ENCODE data around the gene SYT13.

DNA sequence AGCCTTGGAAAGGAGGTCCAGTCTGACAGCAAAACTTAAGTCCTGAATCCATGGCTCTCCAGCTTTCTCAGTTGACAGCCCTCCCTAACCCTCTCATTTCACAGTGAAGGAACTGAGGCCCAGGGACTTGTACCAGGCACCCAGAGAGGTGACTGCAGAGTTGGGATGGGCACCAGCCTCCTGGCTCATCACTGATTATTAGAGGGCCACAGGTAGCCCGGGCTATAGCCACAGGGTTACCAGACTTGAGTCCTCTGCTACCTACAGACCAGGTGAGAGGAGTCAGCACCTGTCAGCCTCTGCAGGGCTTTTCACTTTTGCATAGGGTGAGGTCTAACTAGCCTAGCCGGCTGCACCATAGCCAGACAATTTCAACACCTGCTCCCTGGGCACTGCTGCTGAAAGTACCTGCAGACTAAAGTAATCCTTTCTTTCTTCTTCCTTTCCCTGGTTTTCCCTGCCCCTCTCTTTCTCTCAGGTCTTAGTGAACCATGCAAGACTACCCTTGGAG, 37.6 kb downstream of the SYT13 start:
- TF ChIP-seq, protein P1, sequence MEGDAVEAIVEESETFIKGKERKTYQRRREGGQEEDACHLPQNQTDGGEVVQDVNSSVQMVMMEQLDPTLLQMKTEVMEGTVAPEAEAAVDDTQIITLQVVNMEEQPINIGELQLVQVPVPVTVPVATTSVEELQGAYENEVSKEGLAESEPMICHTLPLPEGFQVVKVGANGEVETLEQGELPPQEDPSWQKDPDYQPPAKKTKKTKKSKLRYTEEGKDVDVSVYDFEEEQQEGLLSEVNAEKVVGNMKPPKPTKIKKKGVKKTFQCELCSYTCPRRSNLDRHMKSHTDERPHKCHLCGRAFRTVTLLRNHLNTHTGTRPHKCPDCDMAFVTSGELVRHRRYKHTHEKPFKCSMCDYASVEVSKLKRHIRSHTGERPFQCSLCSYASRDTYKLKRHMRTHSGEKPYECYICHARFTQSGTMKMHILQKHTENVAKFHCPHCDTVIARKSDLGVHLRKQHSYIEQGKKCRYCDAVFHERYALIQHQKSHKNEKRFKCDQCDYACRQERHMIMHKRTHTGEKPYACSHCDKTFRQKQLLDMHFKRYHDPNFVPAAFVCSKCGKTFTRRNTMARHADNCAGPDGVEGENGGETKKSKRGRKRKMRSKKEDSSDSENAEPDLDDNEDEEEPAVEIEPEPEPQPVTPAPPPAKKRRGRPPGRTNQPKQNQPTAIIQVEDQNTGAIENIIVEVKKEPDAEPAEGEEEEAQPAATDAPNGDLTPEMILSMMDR (IDR thresholded peaks at IDR 0.05): no peak
- TF ChIP-seq POLR2A (IDR thresholded peaks at IDR 0.05): no peak
- TF ChIP-seq EP300 (IDR thresholded peaks at IDR 0.05): no peak
- TF ChIP-seq POLR2AphosphoS5 (IDR thresholded peaks at IDR 0.05): no peak
